HEK293 (cell line): ENCODE data around the gene LPIN2.
A peak's percentile ranks its signal among the peaks of the same experiment; 100 is the strongest.

Source experiments
- CTCF ChIA-PET: fragments of 350-600 bp; formaldehyde crosslinking; extraction: SDS; loops from one replicate; lab custom pipeline; 2021; ENCODE audit warnings: antibody characterized with exemption; lab: Yijun Ruan, JAX
- POLR2A ChIA-PET: fragments of 300-600 bp; formaldehyde crosslinking; extraction: SDS; loops from one replicate; lab custom pipeline; 2020; ENCODE audit warnings: antibody characterized with exemption, inconsistent platforms; lab: Yijun Ruan, JAX
- H3K27ac ChIP-seq: fragments of 200-500 bp; sonication (Bioruptor generic); 2 replicates; pipeline ENCODE4 v1.5.1; 2014; ENCODE audit warnings: low read depth, low read length, control low read depth, inconsistent platforms; ENCODE audit errors: extremely low read depth
- H3K36me3 ChIP-seq, 2 experiments: fragments of 200-500 bp in 1 of 2; sonication (Bioruptor generic) in 1 of 2; 1 replicate in 1 of 2; 2 replicates in 1 of 2; pipeline ENCODE4 v1.5.1; 2014 to 2017; ENCODE audit warnings: inconsistent platforms in 2 of 2, low read length in 2 of 2; ENCODE audit not compliant: control insufficient read depth in 2 of 2, insufficient read depth in 1 of 2
- H3K4me1 ChIP-seq: fragments of 200-500 bp; sonication (Bioruptor generic); 2 replicates; pipeline ENCODE4 v1.5.1; 2014; ENCODE audit warnings: mild to moderate bottlenecking, low read length, inconsistent platforms; ENCODE audit not compliant: control insufficient read depth, insufficient read depth
- H3K4me3 ChIP-seq: 2 replicates; pipeline ENCODE4 v1.5.1; 2011; ENCODE audit warnings: low read depth, mild to moderate bottlenecking, control low read depth, low read length, moderate library complexity
- H3K9me3 ChIP-seq: fragments of 200-500 bp; sonication (Bioruptor generic); 2 replicates; pipeline ENCODE4 v1.5.1; 2014; ENCODE audit warnings: low read depth, low read length, inconsistent platforms; ENCODE audit not compliant: control insufficient read depth, insufficient read depth
- GFI1B ChIP-seq: fragments of 450-650 bp; formaldehyde crosslinking; IDR thresholded peaks from 2 replicates; pipeline ENCODE4 v1.5.1; 2016; ENCODE audit warnings: missing biosample characterization, missing genetic modification characterization
- REPIN1 ChIP-seq: fragments of 450-650 bp; formaldehyde crosslinking; IDR thresholded peaks from 2 replicates; pipeline ENCODE4 v1.5.1; 2017; ENCODE audit warnings: missing biosample characterization, missing genetic modification characterization, low read depth
- ZBTB10 ChIP-seq: fragments of 450-650 bp; formaldehyde crosslinking; IDR thresholded peaks from 2 replicates; pipeline ENCODE4 v1.5.1; 2016; ENCODE audit warnings: missing biosample characterization, missing genetic modification characterization
- ZNF121 ChIP-seq: fragments of 450-650 bp; formaldehyde crosslinking; IDR thresholded peaks from 2 replicates; pipeline ENCODE4 v1.5.1; 2016; ENCODE audit warnings: missing biosample characterization, missing genetic modification characterization
- ZNF138 ChIP-seq: fragments of 450-650 bp; formaldehyde crosslinking; IDR thresholded peaks from 2 replicates; pipeline ENCODE4 v1.5.1; 2016; ENCODE audit warnings: missing biosample characterization, missing genetic modification characterization, borderline replicate concordance
- ZNF140 ChIP-seq: fragments of 450-650 bp; formaldehyde crosslinking; IDR thresholded peaks from 2 replicates; pipeline ENCODE4 v1.5.1; 2016; ENCODE audit warnings: missing biosample characterization, missing genetic modification characterization
- ZNF37A ChIP-seq: fragments of 450-650 bp; IDR thresholded peaks from 2 replicates; pipeline ENCODE4 v1.5.1; 2018; ENCODE audit warnings: missing biosample characterization, missing genetic modification characterization
- ZNF394 ChIP-seq: fragments of 450-650 bp; formaldehyde crosslinking; IDR thresholded peaks from 2 replicates; pipeline ENCODE4 v1.5.1; 2016; ENCODE audit warnings: missing biosample characterization, missing genetic modification characterization, mild to moderate bottlenecking, moderate library complexity, borderline replicate concordance
- ZNF510 ChIP-seq: fragments of 450-650 bp; formaldehyde crosslinking; IDR thresholded peaks from 2 replicates; pipeline ENCODE4 v1.5.1; 2018; ENCODE audit warnings: mild to moderate bottlenecking, missing genetic modification characterization, missing biosample characterization; ENCODE audit not compliant: insufficient replicate concordance
- ZNF518A ChIP-seq: fragments of 450-650 bp; formaldehyde crosslinking; conservative IDR thresholded peaks from 2 replicates; pipeline ENCODE4 v1.5.1; 2016; ENCODE audit warnings: low read depth, missing biosample characterization, missing genetic modification characterization
- ZNF530 ChIP-seq: fragments of 450-650 bp; formaldehyde crosslinking; IDR thresholded peaks from 2 replicates; pipeline ENCODE4 v1.5.1; 2016; ENCODE audit warnings: low read depth, missing biosample characterization, missing genetic modification characterization
- ZNF654 ChIP-seq: fragments of 450-650 bp; formaldehyde crosslinking; IDR thresholded peaks from 2 replicates; pipeline ENCODE4 v1.5.1; 2016; ENCODE audit warnings: low read depth, missing biosample characterization, missing genetic modification characterization
- ZNF658 ChIP-seq: fragments of 450-650 bp; formaldehyde crosslinking; IDR thresholded peaks from 2 replicates; pipeline ENCODE4; 2016; ENCODE audit warnings: missing biosample characterization, missing genetic modification characterization
- ZNF670 ChIP-seq: fragments of 450-650 bp; formaldehyde crosslinking; IDR thresholded peaks from 2 replicates; pipeline ENCODE4 v1.5.1; 2016; ENCODE audit warnings: missing biosample characterization, missing genetic modification characterization, low read depth
- ZNF692 ChIP-seq: fragments of 450-650 bp; formaldehyde crosslinking; IDR thresholded peaks from 2 replicates; pipeline ENCODE4 v1.5.1; 2016; ENCODE audit warnings: missing biosample characterization, missing genetic modification characterization
- ZNF701 ChIP-seq: fragments of 450-650 bp; formaldehyde crosslinking; IDR thresholded peaks from 2 replicates; pipeline ENCODE4 v1.5.1; 2016; ENCODE audit warnings: missing biosample characterization, missing genetic modification characterization
- ZXDB ChIP-seq: fragments of 450-650 bp; formaldehyde crosslinking; IDR thresholded peaks from 2 replicates; pipeline ENCODE4 v1.5.1; 2016; ENCODE audit warnings: missing biosample characterization, missing genetic modification characterization

The LPIN2 gene

DNA sequence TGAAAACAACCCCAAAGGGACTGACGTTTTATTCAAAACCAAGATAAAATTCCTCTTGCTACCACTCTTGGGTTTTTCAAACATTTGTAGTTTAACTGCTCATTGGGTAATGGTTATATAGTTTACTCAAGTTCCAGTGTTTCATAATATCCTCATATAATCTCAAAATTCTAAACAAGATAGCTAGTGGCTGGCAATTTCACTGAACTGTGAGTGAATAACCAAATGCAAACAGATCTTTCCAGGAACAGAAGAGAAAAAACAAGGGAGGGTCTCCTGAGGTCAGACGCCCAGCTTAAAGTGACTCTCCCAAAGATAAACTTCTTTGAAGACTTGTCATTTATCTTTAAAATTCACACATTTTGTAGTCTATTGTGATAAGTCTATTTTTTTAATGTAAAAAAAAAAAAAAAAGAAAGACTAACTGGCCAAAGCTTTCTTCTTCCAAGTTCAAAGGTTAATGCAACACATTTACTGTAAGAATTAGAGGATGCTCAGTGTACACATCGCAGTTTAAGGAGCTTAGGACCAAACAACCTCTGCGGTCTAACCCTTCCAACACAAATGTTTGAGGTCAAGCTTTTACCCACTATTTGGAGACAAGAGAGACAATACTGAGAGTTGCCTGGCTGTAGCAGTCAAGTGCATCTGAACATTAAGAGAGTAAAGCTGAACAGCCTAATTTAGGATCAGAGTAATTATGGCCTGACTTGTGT is 26.6 kb downstream of the LPIN2 start:
- Histone ChIP-seq H3K36me3 (no peaks in the 10 kb centered on the region), H3K4me3 (no peak overlapping the region), H3K9me3 (no peaks in the 10 kb centered on the region), H3K4me1 (peaks cover 15% of the 10 kb centered on the region; the same call in 1 of the 2 replicates), H3K27ac (no peak overlapping the region)
- CTCF ChIA-PET = interaction anchor here (0.7 to 2.0 kb wide), 7 partner anchors 9 to 260 kb away, joined by 3 to 14 read pairs (median 6); no protein-coding TSS in a partner anchor
- TF ChIP-seq ZNF140 (tag by site-specific recombination) = no peak
- TF ChIP-seq REPIN1 (tag by site-specific recombination) = no peak
- TF ChIP-seq GFI1B (tag by site-specific recombination) = no peak
- no peak for TF ChIP-seq ZNF37A (tag by site-specific recombination)
- TF ChIP-seq ZNF530 = no peak
- TF ChIP-seq ZNF658 (tag by site-specific recombination) = no peak
- no peak for TF ChIP-seq ZNF510 (tag by site-specific recombination)
- no peak for TF ChIP-seq ZXDB (tag by site-specific recombination)
- no peak for TF ChIP-seq ZNF518A
- no peak for TF ChIP-seq ZNF670 (tag by site-specific recombination)
- TF ChIP-seq ZNF701 = no peak
- no peak for TF ChIP-seq ZNF138
- TF ChIP-seq ZNF394 = no peak
- POLR2A ChIA-PET = interaction anchor here (0.7 kb wide), 1 partner anchor 83 kb away, joined by 7 read pairs; no protein-coding TSS in a partner anchor

DNA sequence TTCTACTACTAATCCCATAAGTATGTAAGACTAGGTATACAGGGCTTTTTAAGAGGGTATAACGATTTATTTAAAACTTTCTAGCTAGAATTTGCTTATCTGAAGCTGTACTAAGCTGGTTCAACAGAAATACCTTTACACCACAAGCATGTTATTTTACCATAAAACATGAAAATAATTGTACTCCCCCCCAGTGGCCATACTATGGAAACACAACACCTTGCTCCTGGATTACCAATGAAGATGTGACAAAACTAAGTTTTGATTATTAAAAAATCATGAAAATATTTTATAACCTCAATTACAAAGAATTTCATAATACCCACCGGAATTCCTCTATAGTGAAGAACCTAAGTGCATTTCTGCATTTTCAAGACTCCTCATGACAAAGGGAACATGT is 27.3 kb downstream of the LPIN2 start:
- no peak overlapping the region for H3K4me3 ChIP-seq
- no peaks in the 10 kb centered on the region for H3K9me3 ChIP-seq
- ChIA-PET CTCF (interaction anchor here (0.6 to 2.0 kb wide), 19 partner anchors 9 to 260 kb away, joined by 3 to 14 read pairs (median 3); no protein-coding TSS in a partner anchor), POLR2A (interaction anchor here (0.7 to 1.0 kb wide), 2 partner anchors 8 to 82 kb away, joined by 3 to 7 read pairs; no protein-coding TSS in a partner anchor)
- no peak overlapping the region for H3K27ac ChIP-seq
- peaks cover 20% of the 10 kb centered on the region for H3K4me1 ChIP-seq
- TF ChIP-seq ZNF658 (tag by site-specific recombination) = no peak
- no peak for TF ChIP-seq ZBTB10 (tag by site-specific recombination)
- TF ChIP-seq ZNF654 (tag by site-specific recombination) = 0 out of 2 replicates have a peak, but pooled peaks have one; percentile 8
- no peak for TF ChIP-seq ZNF121 (tag by site-specific recombination)
- TF ChIP-seq ZNF692 = no peak
- no peaks in the 10 kb centered on the region for H3K36me3 ChIP-seq
